ENCODE results near the gene AKAP1. TPM values are rescaled to one million over a fixed set of nuclear protein-coding genes. Genes with fewer than 3 reads are reported as not detected.
A peak's percentile ranks its signal among the peaks of the same experiment; 100 is the strongest.

Gene AKAP1
- total and polyA plus RNA-seq, 8 donors, result 6.6 to 348 (median 59.4) TPM

- Histone ChIP-seq H3K27me3 (no peaks in the 10 kb centered on the region), H3K36me3 (peaks cover 52 to 80% (median 70%) of the 10 kb centered on the region in 4 donors), H3K27ac (no peak overlapping the region), H3K9me3 (no peaks in the 10 kb centered on the region), H3K4me1 (peaks cover 36 to 49% (median 39%) of the 10 kb centered on the region in 4 donors), H3K4me3 (no peak overlapping the region)
- no peak for DNase-seq
- WGBS, 5 donors, result 81 to 93% (median 85%) methylated on average over 5 to 6 of the region's 6 CpGs
- intact Hi-C loops (cut with DNase I; ENCODE audit: low total_unique reads), result no loop called here
- TF ChIP-seq CTCF (IDR thresholded peaks at IDR 0.05), result no peak
- no peak for TF ChIP-seq EP300 (IDR thresholded peaks at IDR 0.05)
- TF ChIP-seq POLR2A (IDR thresholded peaks at IDR 0.05), result no peak
- TF ChIP-seq POLR2AphosphoS5 (IDR thresholded peaks at IDR 0.05), result no peak
Measured at GRCh38 chr17:57113011-57113410, 28.0 kb downstream of the AKAP1 start.

GRCh38 chr17:57113656-57114055 is 28.6 kb downstream of the AKAP1 start:
- TF ChIP-seq POLR2AphosphoS5 (IDR thresholded peaks at IDR 0.05) (no peak), CTCF (IDR thresholded peaks at IDR 0.05) (no peak), POLR2A (IDR thresholded peaks at IDR 0.05) (no peak), EP300 (IDR thresholded peaks at IDR 0.05) (no peak)
- peaks cover 59 to 87% (median 76%) of the 10 kb centered on the region in 4 donors for H3K36me3 ChIP-seq

GRCh38 chr17:57114085-57114673 is 29.1 kb downstream of the AKAP1 start:
- H3K4me1 ChIP-seq, result peaks cover 26 to 37% (median 28%) of the 10 kb centered on the region in 4 donors
- H3K27me3 ChIP-seq, result no peaks in the 10 kb centered on the region
- H3K4me3 ChIP-seq, result no peak overlapping the region
- H3K27ac ChIP-seq, result peak overlapping the region in 1 of 5 donors; percentile 41
- WGBS, 5 donors, result 69 to 85% (median 78%) methylated on average over 10 to 13 of the region's 13 CpGs
- peaks cover 64 to 92% (median 81%) of the 10 kb centered on the region in 4 donors for H3K36me3 ChIP-seq
- TF ChIP-seq POLR2A (IDR thresholded peaks at IDR 0.05) (no peak), POLR2AphosphoS5 (IDR thresholded peaks at IDR 0.05) (no peak), CTCF (IDR thresholded peaks at IDR 0.05) (peak in 5 of 7 experiments; percentile 52 to 86 (median 79)), EP300 (IDR thresholded peaks at IDR 0.05) (no peak)
- intact Hi-C loops (cut with DNase I; ENCODE audit: low total_unique reads), result no loop called here
- no peaks in the 10 kb centered on the region for H3K9me3 ChIP-seq
- DNase-seq, result peak; percentile 63 to 72

More at GRCh38 chr17:57113656-57114055, 28.6 kb downstream of the AKAP1 start:
- Histone ChIP-seq H3K27ac (peak overlapping the region in 1 of 5 donors; percentile 41), H3K27me3 (no peaks in the 10 kb centered on the region), H3K9me3 (no peaks in the 10 kb centered on the region), H3K4me1 (peaks cover 30 to 42% (median 33%) of the 10 kb centered on the region in 4 donors), H3K4me3 (no peak overlapping the region)
- WGBS, 5 donors, result 81 to 97% (median 93%) methylated on average over 2 to 3 of the region's 3 CpGs
- no peak for DNase-seq
- intact Hi-C loops (cut with DNase I; ENCODE audit: low total_unique reads), result no loop called here

- H3K27me3 ChIP-seq, result no peaks in the 10 kb centered on the region
- peaks cover 73 to 97% (median 89%) of the 10 kb centered on the region in 4 donors for H3K36me3 ChIP-seq
- peaks cover 14 to 29% (median 16%) of the 10 kb centered on the region in 4 donors for H3K4me1 ChIP-seq
- no peak overlapping the region for H3K4me3 ChIP-seq
- H3K9me3 ChIP-seq, result no peaks in the 10 kb centered on the region
- no peak overlapping the region for H3K27ac ChIP-seq
- no peak for TF ChIP-seq EP300 (IDR thresholded peaks at IDR 0.05)
- no peak for TF ChIP-seq POLR2AphosphoS5 (IDR thresholded peaks at IDR 0.05)
- TF ChIP-seq POLR2A (IDR thresholded peaks at IDR 0.05), result no peak
- TF ChIP-seq CTCF (IDR thresholded peaks at IDR 0.05), result no peak
- DNase-seq, result no peak
- intact Hi-C loops (cut with DNase I; ENCODE audit: low total_unique reads), result no loop called here
- WGBS, 5 donors, result 77 to 93% (median 84%) methylated on average over 4 of the region's 4 CpGs
Measured at GRCh38 chr17:57115377-57115776, 30.3 kb downstream of the AKAP1 start.
